GM18526 (cell line): ENCODE data around the gene CIZ1.
A peak's percentile ranks its signal among the peaks of the same experiment; 100 is the strongest.

Experiments
- POLR2A ChIP-seq: IDR thresholded peaks from 3 replicates; pipeline ENCODE4 v1.6.1; 2011; ENCODE audit not compliant: insufficient read length; ENCODE audit errors: extremely low read depth

The CIZ1 gene

DNA sequence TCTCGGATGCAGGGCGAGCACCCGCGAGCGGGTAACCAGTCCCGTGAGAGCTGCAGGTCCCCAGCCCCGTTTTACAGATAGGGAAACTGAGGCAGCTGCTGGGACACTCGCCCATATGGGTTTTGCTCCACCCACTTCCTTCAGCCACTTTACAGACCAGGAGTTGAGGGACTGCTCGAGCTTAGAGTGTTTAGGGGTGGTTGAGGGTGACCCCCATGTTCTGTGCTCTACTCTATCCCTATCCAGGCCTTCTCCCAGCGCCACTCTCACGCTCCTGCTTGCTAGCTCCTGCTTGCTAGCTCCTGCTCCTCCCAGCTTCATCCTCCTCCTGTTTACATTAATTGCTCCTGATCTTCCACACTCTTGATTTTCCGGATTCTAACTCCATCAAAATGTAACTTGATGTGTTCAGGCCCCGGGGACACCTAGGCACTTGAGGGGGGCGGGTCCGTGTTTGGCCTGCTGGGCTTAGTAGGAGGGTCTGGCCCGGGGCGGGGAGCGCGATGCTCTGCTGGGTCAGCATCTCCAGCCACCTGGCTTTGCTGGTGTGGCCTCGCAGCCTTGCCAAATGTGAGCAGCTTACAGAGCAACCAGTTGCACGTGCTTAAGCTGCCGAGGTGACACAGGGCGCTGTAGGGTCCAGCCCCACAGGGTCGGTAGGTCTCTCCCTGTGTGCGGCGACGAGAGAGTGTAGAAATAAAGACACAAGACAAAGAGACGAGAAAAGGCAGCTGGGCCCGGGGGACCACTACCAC, 62.4 kb downstream of the CIZ1 start:
- no peak for TF ChIP-seq POLR2A

DNA sequence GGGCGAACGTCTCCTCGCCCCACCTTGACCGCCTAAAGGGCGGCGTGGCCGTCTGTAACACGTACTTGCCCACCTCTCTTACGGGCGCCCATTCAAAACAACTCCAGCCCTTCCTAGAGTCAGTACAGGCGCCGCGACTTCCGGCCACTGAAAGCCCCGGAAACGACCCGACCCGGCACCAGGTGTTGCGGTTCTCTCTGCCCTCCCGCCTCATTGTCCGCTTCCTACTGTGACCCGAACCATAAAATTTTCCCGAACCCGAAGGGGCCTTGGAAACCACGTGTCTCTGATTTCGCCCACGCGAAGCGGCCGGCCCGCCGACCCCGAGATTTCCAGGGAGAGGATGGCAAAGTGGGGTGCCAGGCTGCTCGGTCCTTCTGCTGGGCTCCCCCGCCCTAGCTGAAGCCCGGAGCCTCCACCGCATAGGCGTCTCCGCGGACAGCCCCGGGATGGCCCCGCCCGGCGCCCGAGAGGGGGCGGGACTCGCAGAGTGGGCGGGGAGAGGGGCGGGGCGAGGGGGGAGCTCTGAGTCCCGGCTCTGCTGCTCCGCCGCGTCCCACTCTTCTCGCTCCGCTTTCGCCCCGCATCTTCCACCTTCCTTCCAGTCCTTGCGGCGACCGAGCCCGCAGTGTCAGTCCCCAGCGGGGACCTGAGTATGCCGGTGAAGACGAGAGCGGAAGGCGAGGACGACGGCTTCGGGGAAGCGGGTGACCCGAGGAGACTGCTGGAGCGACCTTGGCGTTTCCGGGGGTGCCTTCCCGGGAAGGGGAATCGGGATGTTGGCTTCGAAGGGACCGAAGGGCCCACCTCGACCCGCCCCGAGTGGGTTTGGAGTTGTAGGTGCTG, 63.2 kb downstream of the CIZ1 start:
- peak; percentile 59 for TF ChIP-seq POLR2A

DNA sequence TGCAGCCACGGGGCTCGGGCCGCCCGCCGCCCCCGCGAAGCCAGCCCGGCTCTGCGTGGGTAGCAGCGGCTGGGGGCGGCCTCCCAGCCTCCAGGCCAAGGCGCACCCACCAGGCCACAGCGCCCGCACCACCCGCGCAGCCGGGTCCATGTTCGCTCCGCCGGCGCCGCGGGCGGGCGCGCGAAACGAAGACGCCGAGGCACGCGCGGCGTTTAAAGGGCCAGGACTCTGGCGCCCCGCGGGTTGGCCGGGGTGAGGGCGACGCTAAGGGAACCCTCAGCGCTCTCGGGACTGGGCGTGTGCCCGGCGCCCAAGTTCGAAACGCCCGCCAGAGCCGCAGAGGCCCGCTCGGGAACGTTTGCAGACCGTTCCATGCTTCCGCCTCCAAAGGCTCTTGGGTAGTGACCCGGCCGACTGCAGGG, 63.8 kb downstream of the CIZ1 start, which contains the start of gene PTGES2:
Gene PTGES2, minus strand, starts transcription at position 162 of the 422 bp plus-strand sequence. Its CDS starts 12 bp downstream, at position 150.
- TF ChIP-seq POLR2A, result peak; percentile 55

DNA sequence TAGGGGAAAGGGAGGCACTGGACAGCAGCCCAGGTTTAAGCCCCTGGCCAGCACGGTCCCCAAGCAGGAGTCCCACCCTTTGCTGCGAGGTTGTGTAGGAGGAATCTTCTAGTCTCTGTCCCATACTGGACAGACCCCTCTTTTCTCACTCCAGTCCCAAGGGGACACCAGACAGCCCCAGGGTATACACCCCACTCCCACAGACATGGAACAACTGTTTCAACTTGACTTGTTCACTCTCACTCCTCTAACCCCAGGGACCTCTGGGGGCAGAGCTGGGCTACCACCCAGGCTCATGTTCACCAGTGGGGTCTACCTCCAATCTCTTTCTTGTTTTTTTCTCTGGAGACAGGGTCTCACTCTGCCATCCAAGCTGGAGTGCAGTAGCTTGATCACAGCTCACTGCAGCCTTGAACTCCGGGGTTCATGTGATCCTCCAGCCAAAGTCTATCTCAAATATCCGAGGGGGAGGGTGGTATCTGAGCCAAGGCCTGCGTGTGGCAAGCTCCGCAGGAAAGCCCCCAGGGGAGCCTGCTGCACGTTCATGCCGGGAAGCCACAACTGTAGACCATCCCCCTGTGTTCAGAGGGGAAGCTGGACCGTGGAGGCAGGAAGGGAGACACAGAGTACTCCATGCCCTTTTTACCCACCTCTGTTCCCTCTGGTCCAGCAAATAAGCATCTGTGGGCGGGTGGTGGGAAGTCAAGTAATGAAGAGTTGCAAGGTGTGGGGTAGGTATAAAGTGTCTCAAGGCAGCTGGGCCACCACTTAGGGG, 65.6 kb downstream of the CIZ1 start:
- no peak for TF ChIP-seq POLR2A

DNA sequence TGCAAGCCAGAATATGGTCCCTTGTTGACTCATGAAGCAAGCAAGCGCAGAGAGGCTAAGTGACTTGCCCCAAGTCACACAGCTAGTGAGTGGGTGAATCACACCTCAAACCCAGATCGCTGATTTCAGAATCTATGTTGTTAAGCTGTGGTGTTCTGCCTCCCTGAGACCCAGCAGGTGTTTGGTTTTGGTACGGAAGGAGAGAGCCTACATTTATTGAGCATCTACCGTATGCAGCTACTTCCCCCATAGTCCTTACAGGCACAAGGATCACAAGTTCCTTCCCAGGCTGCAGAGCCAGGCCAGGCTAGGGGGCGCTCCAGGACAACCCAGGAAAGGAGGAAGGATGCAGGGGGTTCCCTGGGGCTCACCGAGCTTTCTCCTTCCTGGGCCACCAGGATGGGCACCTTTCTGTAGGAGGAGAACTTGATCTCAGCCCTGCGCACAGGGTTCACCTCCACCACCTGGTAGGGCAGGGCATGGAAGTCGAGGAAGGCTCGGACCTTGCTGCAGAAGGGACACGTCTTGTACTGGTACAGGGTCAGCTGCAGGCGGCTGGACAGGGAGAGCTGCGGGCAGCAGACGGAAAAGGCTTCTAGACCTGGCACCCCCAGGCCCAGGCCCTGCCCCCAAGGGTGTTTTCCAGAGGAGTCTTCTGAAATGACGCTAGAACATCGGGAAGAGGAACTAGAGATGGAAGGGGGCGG, 66.3 kb downstream of the CIZ1 start:
- no peak for TF ChIP-seq POLR2A

DNA sequence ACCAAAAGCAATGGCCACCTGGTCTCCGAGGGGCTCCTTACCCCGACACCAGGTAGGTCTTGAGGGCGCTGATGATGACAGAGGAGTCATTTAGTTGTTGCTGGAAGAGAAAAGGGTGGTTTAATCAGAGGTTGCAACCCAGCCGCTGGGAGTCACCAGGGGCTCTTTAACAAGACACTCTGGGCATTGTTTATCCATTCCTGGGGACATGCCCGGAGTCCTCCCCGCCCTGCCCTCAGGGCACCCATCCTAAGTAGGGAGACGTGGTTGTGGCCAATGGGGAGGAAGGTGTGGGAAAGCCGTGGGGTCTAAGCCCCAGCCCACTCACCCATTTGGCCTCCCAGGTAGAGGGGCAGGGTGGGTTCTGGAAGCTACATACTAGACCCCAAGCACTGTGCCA, 66.9 kb downstream of the CIZ1 start:
- TF ChIP-seq POLR2A, result no peak

DNA sequence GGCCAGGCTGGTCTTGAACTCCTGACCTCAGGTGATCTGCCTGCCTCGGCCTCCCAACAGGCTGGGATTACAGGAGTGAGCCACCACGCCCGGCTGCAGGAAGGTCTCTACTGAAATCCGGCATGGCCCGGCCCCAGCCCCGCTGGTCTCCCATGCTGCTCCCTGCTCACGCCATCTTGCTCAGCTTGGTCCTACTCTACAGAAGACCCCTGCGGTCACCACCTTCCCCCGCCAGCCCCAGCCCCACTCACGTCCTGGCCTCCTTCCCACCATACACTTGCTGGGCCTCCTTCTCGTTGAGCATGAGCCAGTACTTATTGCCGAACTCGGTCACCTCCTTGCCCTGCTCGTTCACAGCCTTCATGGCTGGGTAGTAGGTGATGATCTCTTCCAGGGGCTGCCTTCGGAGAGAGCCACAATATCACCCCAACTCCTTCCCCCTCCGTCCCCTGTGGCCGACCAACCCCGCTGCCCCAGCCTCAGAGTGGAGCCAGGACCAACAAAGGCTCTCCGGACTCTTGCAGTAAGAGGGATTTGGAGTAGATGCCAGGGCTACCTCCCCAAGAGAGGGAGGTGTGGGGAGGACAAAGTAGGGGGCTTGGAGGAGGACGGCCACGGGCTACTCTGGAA, 67.8 kb downstream of the CIZ1 start:
- no peak for TF ChIP-seq POLR2A

DNA sequence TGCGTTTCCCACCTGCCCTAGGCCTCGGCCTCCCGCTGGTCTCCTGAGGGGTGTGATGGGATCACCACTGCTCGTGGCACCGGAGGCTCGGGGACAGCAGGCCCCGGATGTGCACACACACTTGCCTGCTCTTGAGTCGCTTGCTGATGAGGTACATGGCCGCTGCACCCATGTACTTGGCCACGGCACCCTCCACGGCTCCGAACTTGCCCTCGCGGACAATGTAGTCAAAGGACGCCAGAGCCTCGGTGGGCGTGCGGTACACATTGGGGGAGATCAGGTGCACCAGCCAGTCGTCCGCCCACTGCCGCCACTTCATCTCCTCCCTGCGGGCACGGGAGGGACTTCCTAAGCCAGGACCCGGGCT, 68.6 kb downstream of the CIZ1 start:
- no peak for TF ChIP-seq POLR2A

DNA sequence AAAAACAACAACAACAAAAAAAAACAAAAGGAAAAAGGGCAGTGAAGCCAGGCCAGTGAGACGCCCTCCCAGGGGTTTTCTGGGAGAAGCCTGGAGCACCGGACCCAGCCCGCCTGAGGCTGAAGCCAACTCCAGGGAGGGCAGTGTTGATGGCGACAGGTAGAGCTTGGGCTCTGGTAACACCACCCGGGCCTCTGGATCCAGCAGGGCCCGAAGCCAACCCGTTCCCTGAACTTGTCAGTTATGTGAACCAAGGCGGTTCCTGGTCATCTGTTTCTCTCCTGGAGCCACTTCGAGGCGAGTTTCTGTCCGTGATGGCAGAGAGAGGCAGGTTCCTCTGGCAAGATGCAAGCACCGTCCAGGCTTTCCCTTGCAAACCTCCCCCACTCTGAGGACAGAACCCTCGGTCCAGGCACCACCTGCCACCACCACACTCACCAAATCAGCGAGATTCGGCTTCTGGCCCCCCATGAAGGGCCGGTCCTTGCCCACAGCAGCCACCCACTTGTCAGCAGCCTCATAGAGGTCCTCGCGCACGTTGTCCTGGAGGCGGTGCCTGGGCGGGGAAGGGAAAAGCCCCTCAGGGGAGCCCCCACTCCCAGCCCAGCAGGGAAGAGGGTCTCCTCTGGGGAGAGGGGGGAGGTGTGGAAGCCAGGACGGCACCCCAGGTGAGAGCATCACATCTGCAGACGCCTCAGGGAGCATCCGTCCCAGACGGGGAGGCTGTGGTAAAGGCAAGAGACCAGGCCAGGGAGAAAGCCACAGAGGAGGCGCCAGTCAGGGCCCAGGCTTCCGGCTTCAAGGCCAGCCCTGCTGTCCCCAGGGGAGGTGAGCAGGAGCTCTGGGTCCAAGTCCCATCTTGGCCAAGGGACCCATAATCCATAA, 69.2 kb downstream of the CIZ1 start:
- no peak for TF ChIP-seq POLR2A

DNA sequence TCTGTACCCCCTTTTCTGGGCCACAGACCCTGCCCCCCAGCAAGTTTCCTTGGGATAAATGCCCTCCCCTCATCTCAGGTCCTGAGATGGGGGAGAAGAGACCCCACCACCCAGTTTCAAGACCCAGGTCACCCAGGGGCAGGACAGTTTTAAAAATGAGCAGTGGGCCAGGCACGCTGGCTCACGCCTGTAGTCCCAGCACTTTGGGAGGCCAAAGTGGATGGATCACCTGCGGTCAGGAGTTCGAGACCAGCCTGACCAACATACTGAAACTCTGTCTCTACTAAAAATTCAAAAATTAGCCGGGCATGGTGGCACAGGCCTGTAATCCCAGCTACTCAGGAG, 69.9 kb downstream of the CIZ1 start:
- TF ChIP-seq POLR2A, result no peak

DNA sequence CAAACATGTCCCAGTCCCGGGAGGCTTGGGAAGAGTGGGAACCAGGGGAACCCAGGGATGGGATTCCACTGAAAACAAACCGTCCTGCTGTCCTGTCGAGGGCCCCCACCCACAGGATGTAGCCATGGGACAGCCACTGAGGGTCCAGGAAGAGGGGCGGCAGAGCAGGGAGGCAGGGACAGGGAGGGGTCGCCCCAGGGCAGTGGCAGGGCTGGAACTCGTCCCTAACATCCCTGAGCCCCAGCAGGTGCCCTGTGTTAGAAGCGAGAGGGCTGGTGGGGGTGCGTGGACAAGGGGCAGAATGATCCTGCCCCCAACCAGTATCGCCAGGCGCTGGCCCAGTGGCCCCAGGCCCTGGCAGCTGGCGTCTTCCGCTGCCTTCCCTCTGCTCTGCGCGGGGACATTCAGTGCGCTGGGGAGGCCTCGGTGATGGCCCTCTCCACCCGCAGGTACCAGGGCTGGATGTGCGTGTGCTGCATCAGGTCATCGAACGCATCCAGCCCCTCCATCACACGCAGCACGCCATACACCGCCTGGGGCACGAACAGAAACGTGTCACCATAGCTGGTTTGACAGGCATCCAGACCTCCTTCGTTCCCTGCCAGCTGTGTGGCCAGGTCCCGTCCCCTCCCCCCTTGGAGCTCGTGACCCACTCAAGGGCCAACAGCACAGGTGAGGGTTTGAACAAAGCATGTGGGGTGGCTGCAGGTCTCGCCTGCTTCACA, 70.5 kb downstream of the CIZ1 start:
- no peak for TF ChIP-seq POLR2A

DNA sequence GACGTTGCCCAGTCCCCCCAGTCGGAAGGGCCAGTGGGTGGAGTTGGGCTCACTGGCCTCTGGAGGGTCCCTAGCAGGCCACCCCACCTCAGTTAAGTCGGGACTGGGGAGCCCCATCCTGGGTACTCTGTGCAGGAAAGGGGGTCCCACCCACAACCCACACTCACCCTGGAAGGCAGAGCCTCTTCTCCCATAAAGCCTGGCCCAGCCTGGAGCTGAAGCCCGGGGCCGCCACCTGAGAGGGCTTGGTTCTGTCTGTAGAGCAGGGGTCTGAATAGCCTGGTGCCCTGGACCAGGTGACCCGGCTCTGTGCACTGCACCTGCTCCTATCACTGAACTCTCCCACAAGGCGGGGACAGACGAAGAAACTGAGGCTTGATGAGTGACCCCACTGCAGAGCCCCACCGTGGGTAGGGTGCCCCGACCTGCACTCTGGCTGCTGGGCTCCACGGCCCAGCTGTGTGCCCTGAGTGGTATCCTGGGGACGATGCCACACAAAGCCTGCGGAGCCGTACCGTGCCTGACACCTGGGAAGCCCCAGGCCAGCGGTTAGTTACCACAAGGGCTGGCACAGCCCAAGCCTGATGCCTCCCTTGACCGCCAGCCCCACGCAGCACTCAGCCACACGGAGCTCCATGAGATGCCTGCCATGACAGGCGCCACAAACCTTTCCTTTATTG, 71.2 kb downstream of the CIZ1 start:
- TF ChIP-seq POLR2A, result no peak

DNA sequence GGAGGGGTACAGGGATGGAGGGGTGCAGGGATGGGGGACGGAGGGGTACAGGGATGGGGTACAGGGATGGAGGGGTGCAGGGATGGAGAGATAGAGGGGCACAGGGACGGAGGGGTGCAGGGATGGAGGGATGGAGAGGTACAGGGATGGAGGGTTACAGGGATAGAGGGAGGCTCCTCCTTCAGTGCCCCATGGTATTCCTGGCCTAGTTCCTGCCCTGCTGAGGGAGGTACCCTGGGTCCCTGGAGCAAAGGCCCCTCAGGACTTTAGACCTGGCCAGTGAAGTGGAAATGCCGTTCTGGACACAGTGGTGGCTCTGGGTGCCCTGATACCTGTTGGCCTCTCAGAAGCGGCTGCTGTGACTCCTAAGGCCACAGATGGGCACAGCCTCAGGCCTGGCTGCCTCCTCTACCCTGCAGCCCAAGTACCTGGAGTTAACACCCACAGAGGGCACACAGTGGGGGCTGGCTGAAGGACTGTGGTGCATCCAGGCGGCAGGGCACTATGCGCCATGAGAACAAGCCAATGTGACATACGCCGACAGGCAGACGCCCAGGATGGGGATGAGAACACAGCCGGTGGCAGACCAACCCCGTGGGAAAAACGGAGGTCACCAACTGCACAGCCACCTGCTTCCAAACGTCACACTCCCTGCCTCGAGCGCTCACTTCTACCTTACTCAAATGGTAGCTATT, 72.3 kb downstream of the CIZ1 start:
- TF ChIP-seq POLR2A, result no peak
